Loucy (cell line): ENCODE results near the gene CS.

Experiments used
- CTCF ChIP-seq: fragments of 200-600 bp; sonication (generic); conservative IDR thresholded peaks from 2 replicates; pipeline ENCODE4 v1.5.1; 2014; ENCODE audit warnings: mild to moderate bottlenecking, antibody characterized with exemption, low read length
- EZH2phosphoT487 ChIP-seq: fragments of 200-600 bp; IDR thresholded peaks from 2 replicates; pipeline ENCODE4 v1.6.1; 2018; ENCODE audit warnings: antibody characterized with exemption, mild to moderate bottlenecking, moderate library complexity, borderline replicate concordance

GRCh38 chr12:56224102-56224701 lies 75.9 kb downstream of the CS start, which contains the start of gene NABP2:
- TF ChIP-seq CTCF, result peak; percentile 92
- no peak for TF ChIP-seq EZH2phosphoT487
